Pancreas (tissue), 10 donors: ENCODE results near the gene PANX2. TPM values are rescaled to one million over a fixed set of nuclear protein-coding genes. Genes with fewer than 3 reads are reported as not detected.

Experiments
- ATAC-seq, 4 donors: fragments of 200-7000 bp; cut with Tn5 transposase; one replicate each; pipeline versions ENCODE4 v1.8.0 to v1.9.1; 2020; ENCODE audit warnings: mild to moderate bottlenecking in 4 of 4, moderate library complexity in 4 of 4
- DNase-seq, 6 donors: peaks; one replicate each; pipeline ENCODE4 v3.0.0-alpha.2; 2020
- FAIRE-seq: peaks from 2 replicates; lab custom pipeline; 2012; peaks lifted over from hg19 to GRCh38; lab: Jason Lieb, UNC
- H3K27ac ChIP-seq, 4 donors: fragments of 200-600 bp; sonication (generic); 1 replicate in 3 of 4; 2 replicates in 1 of 4; pipeline versions ENCODE4 v1.5.0 to v1.8.0; 2020
- H3K27me3 ChIP-seq, 4 donors: fragments of 200-600 bp; one replicate each; pipeline ENCODE4 v1.8.0; 2021
- H3K36me3 ChIP-seq, 3 donors: fragments of 200-600 bp; sonication (generic) in 1 of 3; one replicate each; pipeline versions ENCODE4 v1.5.0 to v1.8.0; 2020 to 2021
- H3K4me1 ChIP-seq, 3 donors: fragments of 200-600 bp; one replicate each; pipeline ENCODE4 v1.8.0; 2021
- H3K4me3 ChIP-seq, 4 donors: fragments of 200-600 bp; sonication (generic) in 2 of 4; one replicate each; pipeline versions ENCODE4 v1.5.0 to v1.8.0; 2020 to 2021
- H3K9me3 ChIP-seq, 4 donors: fragments of 200-600 bp; one replicate each; pipeline ENCODE4 v1.8.0; 2021
- CTCF ChIP-seq, 4 donors: fragments of 200-600 bp; sonication (generic) in 3 of 4; IDR thresholded peaks; one replicate each; pipeline versions ENCODE4 v1.5.0 to v1.8.0; 2021; ENCODE audit warnings: antibody characterized with exemption in 4 of 4
- WGBS, 2 donors: extraction: QIAGEN DNeasy Blood & Tissue Kit; methylation state at CpG; one replicate each; pipeline ENCODE4 v1.1.7; 2013; 5-methylcytosine and 5-hydroxymethylcytosine counted together
- intact Hi-C, 3 donors: fragments of 100-400 bp; cut with DNase I; formaldehyde crosslinking; loops; one replicate each; pipeline versions ENCODE4 v1.11.1 to v1.14.2; 2022
- polyA plus RNA-seq, 2 donors: library from polyadenylated mRNA; stranded (reverse); fragments of 200-250 nt; gene quantifications; one replicate each; pipeline ENCODE4 v1.2.3, GENCODE V29; 2013
- total RNA-seq, 6 donors: library from RNA; stranded (reverse); fragmentation: NEBNext Ultra II Directional in 4 of 6; extraction: Animal tissue kit (Norgen Biotek cat#: 25700) in 4 of 6; gene quantifications; one replicate each; pipeline versions ENCODE4 v1.2.1 to v1.2.4, GENCODE V29; 2021 to 2023
- donor health status: healthy with polysubstance abuse.
- donor health status: DM: no; HTN: no; CAD: no; lungs with moderate emphysema.
- donor health status: DM: no; HTN: no; CAD: no.
- donor health status: control.
- donor health status: control.
- donor health status: Bipolar disorder and iron deficiency.
- donor health status: DM: yes; HTN: yes; CAD: no.
- donor health status: DM: no; HTN: no; CAD: no.
- donor health status: DM: no; HTN: no; CAD: no.
- donor health status: DM: yes; HTN: yes; CAD: no.

Gene PANX2
- total and polyA plus RNA-seq, 8 donors = 0.31 to 3.5 (median 0.67) TPM

GRCh38 chr22:50218153-50218995 is 47.8 kb downstream of the PANX2 start:
- peak in 5 of 6 donors; percentile 38 to 87 (median 48) for DNase-seq
- Histone ChIP-seq H3K36me3 (peaks cover 0 to 70% (median 42%) of the 10 kb centered on the region in 3 donors), H3K27ac (no peak overlapping the region), H3K4me1 (no peaks in the 10 kb centered on the region), H3K27me3 (no peaks in the 10 kb centered on the region), H3K9me3 (no peaks in the 10 kb centered on the region), H3K4me3 (no peak overlapping the region)
- FAIRE-seq = no peak
- TF ChIP-seq CTCF (IDR thresholded peaks at IDR 0.05) = no peak
- ATAC-seq = peak in 3 of 4 donors; percentile 6 to 10 (median 10)
- intact Hi-C loops = no loop called here
- WGBS, 2 donors = 75 to 79% methylated on average over 42 to 43 of the region's 43 CpGs

GRCh38 chr22:50218996-50219727 is 48.6 kb downstream of the PANX2 start:
- Histone ChIP-seq H3K4me1 (no peaks in the 10 kb centered on the region), H3K27me3 (no peaks in the 10 kb centered on the region), H3K36me3 (peaks cover 0 to 75% (median 40%) of the 10 kb centered on the region in 3 donors), H3K4me3 (no peak overlapping the region), H3K9me3 (no peaks in the 10 kb centered on the region), H3K27ac (no peak overlapping the region)
- peak; percentile 78 to 89 (median 86) for ATAC-seq
- intact Hi-C loops = no loop called here
- no peak for FAIRE-seq
- TF ChIP-seq CTCF (IDR thresholded peaks at IDR 0.05) = no peak
- DNase-seq = peak; percentile 83 to 98 (median 94)
- WGBS, 2 donors = 65 to 73% methylated on average over 37 to 42 of the region's 42 CpGs

- FAIRE-seq (no peak), ATAC-seq (peak in 2 of 4 donors; percentile 0 to 1), DNase-seq (peak in 2 of 6 donors; percentile 15 to 83)
- Histone ChIP-seq H3K27ac (no peak overlapping the region), H3K4me1 (no peaks in the 10 kb centered on the region), H3K4me3 (no peak overlapping the region), H3K9me3 (no peaks in the 10 kb centered on the region), H3K36me3 (peaks cover 0 to 77% (median 40%) of the 10 kb centered on the region in 3 donors), H3K27me3 (no peaks in the 10 kb centered on the region)
- TF ChIP-seq CTCF (IDR thresholded peaks at IDR 0.05) = no peak
- intact Hi-C loops = no loop called here
- 87 to 90% methylated on average over 22 to 25 of the region's 25 CpGs for WGBS, 2 donors
These were observed 49.5 kb downstream of the PANX2 start for GRCh38 chr22:50219800-50220602.

GRCh38 chr22:50220603-50221409 is 50.3 kb downstream of the PANX2 start:
- intact Hi-C loops = no loop called here
- no peaks in the 10 kb centered on the region for H3K9me3 ChIP-seq
- 95 to 96% methylated on average over 45 of the region's 45 CpGs for WGBS, 2 donors
- no peak overlapping the region for H3K27ac ChIP-seq
- H3K36me3 ChIP-seq = peaks cover 0 to 74% (median 39%) of the 10 kb centered on the region in 3 donors
- peak in 3 of 6 donors; percentile 15 to 79 (median 50) for DNase-seq
- no peak for TF ChIP-seq CTCF (IDR thresholded peaks at IDR 0.05)
- no peaks in the 10 kb centered on the region for H3K27me3 ChIP-seq
- H3K4me3 ChIP-seq = no peak overlapping the region
- H3K4me1 ChIP-seq = no peaks in the 10 kb centered on the region
- ATAC-seq = no peak
- no peak for FAIRE-seq
